Measurements from ENCODE around the gene ATL3. TPM values are rescaled to one million over a fixed set of nuclear protein-coding genes. Genes with fewer than 3 reads are reported as not detected.
A peak's percentile ranks its signal among the peaks of the same experiment; 100 is the strongest.

ATL3 gene
- total and polyA plus RNA-seq, 2 of the 13 experiments (the other 11 are each of a cell fraction or from before 2014, with no cell fraction given) = not detected

- TF ChIP-seq, protein P1, sequence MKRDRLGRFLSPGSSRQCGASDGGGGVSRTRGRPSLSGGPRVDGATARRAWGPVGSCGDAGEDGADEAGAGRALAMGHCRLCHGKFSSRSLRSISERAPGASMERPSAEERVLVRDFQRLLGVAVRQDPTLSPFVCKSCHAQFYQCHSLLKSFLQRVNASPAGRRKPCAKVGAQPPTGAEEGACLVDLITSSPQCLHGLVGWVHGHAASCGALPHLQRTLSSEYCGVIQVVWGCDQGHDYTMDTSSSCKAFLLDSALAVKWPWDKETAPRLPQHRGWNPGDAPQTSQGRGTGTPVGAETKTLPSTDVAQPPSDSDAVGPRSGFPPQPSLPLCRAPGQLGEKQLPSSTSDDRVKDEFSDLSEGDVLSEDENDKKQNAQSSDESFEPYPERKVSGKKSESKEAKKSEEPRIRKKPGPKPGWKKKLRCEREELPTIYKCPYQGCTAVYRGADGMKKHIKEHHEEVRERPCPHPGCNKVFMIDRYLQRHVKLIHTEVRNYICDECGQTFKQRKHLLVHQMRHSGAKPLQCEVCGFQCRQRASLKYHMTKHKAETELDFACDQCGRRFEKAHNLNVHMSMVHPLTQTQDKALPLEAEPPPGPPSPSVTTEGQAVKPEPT (CRISPR knock-in tag; IDR thresholded peaks at IDR 0.05; ENCODE audit: low read depth) = no peak; the same call in 1 of the 2 replicates
- TF ChIP-seq ZNF749 (CRISPR knock-in tag; IDR thresholded peaks at IDR 0.05; ENCODE audit: borderline replicate concordance) (0 out of 2 replicates have a peak, but pooled peaks have one; percentile 59), ZNF335 (CRISPR knock-in tag; IDR thresholded peaks at IDR 0.05) (0 out of 2 replicates have a peak, but pooled peaks have one; percentile 37), JUND (CRISPR knock-in tag; IDR thresholded peaks at IDR 0.05) (no peak), BRD4 (CRISPR knock-in tag; IDR thresholded peaks at IDR 0.05) (no peak), NFE2L2 (IDR thresholded peaks at IDR 0.05; ENCODE audit: low read length) (no peak), ARNT2 (CRISPR knock-in tag; IDR thresholded peaks at IDR 0.05; ENCODE audit: low read depth) (peak; percentile 83), SP1 (IDR thresholded peaks at IDR 0.05) (no peak), SP1 (CRISPR knock-in tag; IDR thresholded peaks at IDR 0.05) (0 out of 2 replicates have a peak, but pooled peaks have one; percentile 10), ZNF607 (CRISPR knock-in tag; IDR thresholded peaks at IDR 0.05; ENCODE audit: borderline replicate concordance) (peak; percentile 33; the same call in 1 of the 2 replicates), RARG (CRISPR knock-in tag; IDR thresholded peaks at IDR 0.05; ENCODE audit: low read depth) (no peak), ZNF678 (CRISPR knock-in tag; IDR thresholded peaks at IDR 0.05) (0 out of 2 replicates have a peak, but pooled peaks have one; percentile 51), ZNF337 (CRISPR knock-in tag; IDR thresholded peaks at IDR 0.05; ENCODE audit: borderline replicate concordance, low read depth) (no peak), SIX4 (CRISPR knock-in tag; IDR thresholded peaks at IDR 0.05) (0 out of 2 replicates have a peak, but pooled peaks have one; percentile 7), ZNF574 (CRISPR knock-in tag; IDR thresholded peaks at IDR 0.05) (no peak; the same call in 1 of the 2 replicates), ERF (CRISPR knock-in tag; IDR thresholded peaks at IDR 0.05) (peak; percentile 47; the same call in 1 of the 2 replicates), ZNF616 (CRISPR knock-in tag; IDR thresholded peaks at IDR 0.05; ENCODE audit: low read depth) (peak; percentile 47; the same call in 1 of the 2 replicates)
- TF ChIP-seq, protein P2, sequence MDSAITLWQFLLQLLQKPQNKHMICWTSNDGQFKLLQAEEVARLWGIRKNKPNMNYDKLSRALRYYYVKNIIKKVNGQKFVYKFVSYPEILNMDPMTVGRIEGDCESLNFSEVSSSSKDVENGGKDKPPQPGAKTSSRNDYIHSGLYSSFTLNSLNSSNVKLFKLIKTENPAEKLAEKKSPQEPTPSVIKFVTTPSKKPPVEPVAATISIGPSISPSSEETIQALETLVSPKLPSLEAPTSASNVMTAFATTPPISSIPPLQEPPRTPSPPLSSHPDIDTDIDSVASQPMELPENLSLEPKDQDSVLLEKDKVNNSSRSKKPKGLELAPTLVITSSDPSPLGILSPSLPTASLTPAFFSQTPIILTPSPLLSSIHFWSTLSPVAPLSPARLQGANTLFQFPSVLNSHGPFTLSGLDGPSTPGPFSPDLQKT (CRISPR knock-in tag; IDR thresholded peaks at IDR 0.05; ENCODE audit: borderline replicate concordance) = no peak
- TF ChIP-seq, protein P3, sequence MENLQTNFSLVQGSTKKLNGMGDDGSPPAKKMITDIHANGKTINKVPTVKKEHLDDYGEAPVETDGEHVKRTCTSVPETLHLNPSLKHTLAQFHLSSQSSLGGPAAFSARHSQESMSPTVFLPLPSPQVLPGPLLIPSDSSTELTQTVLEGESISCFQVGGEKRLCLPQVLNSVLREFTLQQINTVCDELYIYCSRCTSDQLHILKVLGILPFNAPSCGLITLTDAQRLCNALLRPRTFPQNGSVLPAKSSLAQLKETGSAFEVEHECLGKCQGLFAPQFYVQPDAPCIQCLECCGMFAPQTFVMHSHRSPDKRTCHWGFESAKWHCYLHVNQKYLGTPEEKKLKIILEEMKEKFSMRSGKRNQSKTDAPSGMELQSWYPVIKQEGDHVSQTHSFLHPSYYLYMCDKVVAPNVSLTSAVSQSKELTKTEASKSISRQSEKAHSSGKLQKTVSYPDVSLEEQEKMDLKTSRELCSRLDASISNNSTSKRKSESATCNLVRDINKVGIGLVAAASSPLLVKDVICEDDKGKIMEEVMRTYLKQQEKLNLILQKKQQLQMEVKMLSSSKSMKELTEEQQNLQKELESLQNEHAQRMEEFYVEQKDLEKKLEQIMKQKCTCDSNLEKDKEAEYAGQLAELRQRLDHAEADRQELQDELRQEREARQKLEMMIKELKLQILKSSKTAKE (CRISPR knock-in tag; IDR thresholded peaks at IDR 0.05; ENCODE audit: borderline replicate concordance) = no peak
- TF ChIP-seq, protein P4, sequence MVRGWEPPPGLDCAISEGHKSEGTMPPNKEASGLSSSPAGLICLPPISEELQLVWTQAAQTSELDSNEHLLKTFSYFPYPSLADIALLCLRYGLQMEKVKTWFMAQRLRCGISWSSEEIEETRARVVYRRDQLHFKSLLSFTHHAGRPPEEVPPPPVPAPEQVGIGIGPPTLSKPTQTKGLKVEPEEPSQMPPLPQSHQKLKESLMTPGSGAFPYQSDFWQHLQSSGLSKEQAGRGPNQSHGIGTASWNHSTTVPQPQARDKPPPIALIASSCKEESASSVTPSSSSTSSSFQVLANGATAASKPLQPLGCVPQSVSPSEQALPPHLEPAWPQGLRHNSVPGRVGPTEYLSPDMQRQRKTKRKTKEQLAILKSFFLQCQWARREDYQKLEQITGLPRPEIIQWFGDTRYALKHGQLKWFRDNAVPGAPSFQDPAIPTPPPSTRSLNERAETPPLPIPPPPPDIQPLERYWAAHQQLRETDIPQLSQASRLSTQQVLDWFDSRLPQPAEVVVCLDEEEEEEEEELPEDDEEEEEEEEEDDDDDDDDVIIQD (CRISPR knock-in tag; IDR thresholded peaks at IDR 0.05; ENCODE audit: low read depth) = no peak
These were observed 10.3 kb upstream of the ATL3 start, which contains the start of gene RTN3 (continued) for GRCh38 chr11:63681321-63682065.

Measured in HepG2 (cell line).